HFF-Myc (cell line): ENCODE results near the gene GTF3C4.
A peak's percentile ranks its signal among the peaks of the same experiment; 100 is the strongest.

Source experiments
- DNase-seq: peaks from one replicate; pipeline ENCODE4 v3.0.0-alpha.2; 2011; ENCODE audit warnings: low read depth; ENCODE audit errors: extremely low read depth
- H3K4me3 ChIP-seq: replicated peaks from 2 replicates; pipeline ENCODE4 v1.5.1; 2011; ENCODE audit warnings: low read depth, mild to moderate bottlenecking, control low read depth, low read length
- TF ChIP-seq, protein P1 (sequence below): IDR thresholded peaks from 2 replicates; pipeline ENCODE4 v1.5.1; 2012; ENCODE audit warnings: mild to moderate bottlenecking, low read depth, low read length, control low read depth; ENCODE audit errors: missing control alignments

The GTF3C4 gene

GRCh38 chr9:132662152-132662945 lies 7.9 kb upstream of the GTF3C4 start:
- no peak for DNase-seq
- TF ChIP-seq, protein P1, sequence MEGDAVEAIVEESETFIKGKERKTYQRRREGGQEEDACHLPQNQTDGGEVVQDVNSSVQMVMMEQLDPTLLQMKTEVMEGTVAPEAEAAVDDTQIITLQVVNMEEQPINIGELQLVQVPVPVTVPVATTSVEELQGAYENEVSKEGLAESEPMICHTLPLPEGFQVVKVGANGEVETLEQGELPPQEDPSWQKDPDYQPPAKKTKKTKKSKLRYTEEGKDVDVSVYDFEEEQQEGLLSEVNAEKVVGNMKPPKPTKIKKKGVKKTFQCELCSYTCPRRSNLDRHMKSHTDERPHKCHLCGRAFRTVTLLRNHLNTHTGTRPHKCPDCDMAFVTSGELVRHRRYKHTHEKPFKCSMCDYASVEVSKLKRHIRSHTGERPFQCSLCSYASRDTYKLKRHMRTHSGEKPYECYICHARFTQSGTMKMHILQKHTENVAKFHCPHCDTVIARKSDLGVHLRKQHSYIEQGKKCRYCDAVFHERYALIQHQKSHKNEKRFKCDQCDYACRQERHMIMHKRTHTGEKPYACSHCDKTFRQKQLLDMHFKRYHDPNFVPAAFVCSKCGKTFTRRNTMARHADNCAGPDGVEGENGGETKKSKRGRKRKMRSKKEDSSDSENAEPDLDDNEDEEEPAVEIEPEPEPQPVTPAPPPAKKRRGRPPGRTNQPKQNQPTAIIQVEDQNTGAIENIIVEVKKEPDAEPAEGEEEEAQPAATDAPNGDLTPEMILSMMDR, result no peak
- H3K4me3 ChIP-seq, result no peak overlapping the region

- TF ChIP-seq, protein P1, result no peak
- no peak for DNase-seq
- H3K4me3 ChIP-seq, result no peak overlapping the region
These were observed 7.1 kb upstream of the GTF3C4 start for GRCh38 chr9:132663117-132663516.

- H3K4me3 ChIP-seq, result no peak overlapping the region
- TF ChIP-seq, protein P1, result no peak
- no peak for DNase-seq
These were observed 6.4 kb upstream of the GTF3C4 start for GRCh38 chr9:132663851-132664250.

DNA sequence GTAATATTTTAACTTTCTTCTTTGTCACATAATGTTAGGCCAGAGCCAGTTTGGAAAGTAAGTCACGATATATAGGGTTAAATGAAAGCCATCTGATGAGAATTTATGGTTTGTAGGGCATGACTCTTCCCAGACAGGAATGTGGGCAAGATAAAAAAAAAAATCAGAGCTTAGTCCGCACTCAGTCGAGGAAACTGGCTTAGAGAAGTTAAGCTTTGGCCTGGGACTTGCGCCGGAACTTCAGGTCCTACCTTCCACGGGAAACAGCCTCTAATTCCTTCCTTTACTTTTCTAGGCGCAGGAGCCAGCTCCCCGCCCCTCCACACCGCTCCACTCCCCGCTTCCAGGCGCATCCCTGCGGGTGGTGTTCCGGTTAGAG lies 956 bp upstream of the GTF3C4 start:
- DNase-seq, result no peak
- TF ChIP-seq, protein P1, result no peak
- H3K4me3 ChIP-seq, result peak overlapping the region; percentile 96

DNA sequence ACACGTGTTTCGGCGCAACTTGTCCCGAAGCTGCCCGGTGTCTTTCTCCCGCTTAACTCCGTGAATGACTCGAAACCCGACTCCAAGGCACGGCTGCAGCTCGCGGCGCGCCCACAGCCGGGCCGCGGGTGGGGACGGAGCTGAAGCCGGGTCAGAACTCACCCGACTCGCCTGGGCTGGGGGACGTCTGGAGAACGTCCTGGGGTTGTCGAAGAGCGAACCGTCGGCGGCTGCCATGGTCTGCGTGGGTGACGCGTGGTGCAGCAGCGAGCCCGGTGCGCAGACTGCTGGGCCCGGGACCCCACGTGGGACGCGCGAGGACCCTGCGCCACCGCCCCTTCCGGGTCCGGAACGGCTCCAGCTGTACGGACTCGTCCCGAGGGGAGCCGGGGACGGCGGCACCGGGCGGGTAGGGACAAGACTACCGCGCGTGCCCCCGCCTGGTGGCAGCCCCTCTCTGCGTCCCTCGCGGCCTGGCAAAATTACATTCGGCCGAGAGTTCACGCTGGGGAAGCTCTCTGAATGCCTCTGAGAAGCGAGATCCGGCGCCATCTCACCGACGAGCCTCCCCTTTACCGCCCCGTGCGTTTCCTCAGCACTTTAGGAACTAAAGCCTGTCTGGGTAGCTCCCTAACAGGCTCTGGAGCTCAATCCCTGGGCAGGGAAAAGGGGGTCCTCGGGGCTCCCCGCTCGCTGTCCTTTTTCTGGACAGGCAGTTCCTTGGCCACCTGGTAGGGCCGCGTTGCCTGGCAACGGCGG lies 387 bp upstream of the GTF3C4 start, which contains the start of gene DDX31:
Gene DDX31, minus strand, starts transcription at position 286 of the 759 bp plus-strand sequence. Its CDS starts 49 bp downstream, at position 237.
- peak within 1 kb of the TSS; percentile 96 for H3K4me3 ChIP-seq
- DNase-seq, result no peak
- TF ChIP-seq, protein P1, result no peak

- no peak for DNase-seq
These were observed 1.6 kb downstream of the GTF3C4 start for GRCh38 chr9:132671620-132672412.

More at GRCh38 chr9:132671620-132672412, 1.6 kb downstream of the GTF3C4 start:
- H3K4me3 ChIP-seq, result peak overlapping the region; percentile 96
- TF ChIP-seq, protein P1, result no peak
